HL-60 (cell line): ENCODE measurements around the gene EEF2.
A peak's percentile ranks its signal among the peaks of the same experiment; 100 is the strongest.

Experiments
- CTCF ChIP-seq: IDR thresholded peaks from one replicate; pipeline ENCODE4 v1.5.1; 2011; ENCODE audit warnings: low read length, control low read depth, inconsistent platforms; ENCODE audit not compliant: insufficient read depth
- POLR2AphosphoS5 ChIP-seq: IDR thresholded peaks from 2 replicates; pipeline ENCODE4 v1.6.1; 2012; ENCODE audit warnings: low read depth
- REST ChIP-seq: IDR thresholded peaks from 2 replicates; pipeline ENCODE4 v1.6.1; 2012; ENCODE audit warnings: low read depth; ENCODE audit not compliant: insufficient replicate concordance
- SPI1 ChIP-seq: IDR thresholded peaks from 2 replicates; pipeline ENCODE4 v1.6.1; 2012; ENCODE audit warnings: low read depth, mild to moderate bottlenecking, borderline replicate concordance

- TF ChIP-seq REST (peak; percentile 33), POLR2AphosphoS5 (no peak), CTCF (peak; percentile 72), SPI1 (no peak)
Measured at GRCh38 chr19:3987619-3988371, 2.5 kb upstream of the EEF2 start.
